GM18867 (cell line): Measurements from ENCODE around the gene RUNX1.

Experiments used
- ATAC-seq: cut with Tn5 transposase; IDR thresholded peaks from one replicate; pipeline ENCODE4 v1.9.1; 2021; ENCODE audit warnings: mild to moderate bottlenecking, moderate library complexity; ENCODE audit not compliant: unreplicated experiment

The RUNX1 gene

DNA sequence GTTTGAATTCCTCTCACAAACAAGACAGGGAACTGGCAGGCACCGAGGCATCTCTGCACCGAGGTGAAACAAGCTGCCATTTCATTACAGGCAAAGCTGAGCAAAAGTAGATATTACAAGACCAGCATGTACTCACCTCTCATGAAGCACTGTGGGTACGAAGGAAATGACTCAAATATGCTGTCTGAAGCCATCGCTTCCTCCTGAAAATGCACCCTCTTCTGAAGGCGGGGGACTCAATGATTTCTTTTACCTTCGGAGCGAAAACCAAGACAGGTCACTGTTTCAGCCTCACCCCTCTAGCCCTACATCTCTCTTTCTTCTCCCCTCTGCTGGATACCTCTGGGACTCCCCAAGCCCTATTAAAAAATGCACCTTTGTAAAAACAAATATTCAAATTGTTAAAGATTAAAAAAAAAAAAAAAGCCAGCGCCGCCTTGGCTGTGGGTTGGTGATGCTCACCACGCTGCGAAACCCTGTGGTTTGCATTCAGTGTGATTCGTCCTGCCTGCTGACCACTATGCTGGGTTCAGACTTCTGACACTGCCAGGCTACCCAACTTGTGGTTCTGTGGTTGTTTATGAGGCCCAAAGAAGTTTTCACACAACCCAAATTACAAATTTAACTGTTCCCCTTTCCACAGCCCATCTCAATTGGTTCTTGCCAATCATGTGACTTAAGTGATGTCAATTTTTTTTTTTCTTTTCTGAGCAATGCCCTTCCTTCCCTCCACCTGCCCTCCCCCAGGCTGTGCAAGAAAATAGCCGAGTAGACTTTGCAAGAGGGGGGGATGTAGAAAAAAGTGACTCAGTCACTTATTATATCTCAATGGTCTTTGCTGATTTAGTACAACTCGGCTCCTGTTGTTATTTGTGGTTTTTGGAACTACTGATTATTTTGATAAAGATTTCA, at the start of gene RUNX1:
TSS of gene RUNX1 (minus strand) at position 597 of the 912 bp plus-strand sequence.
- ATAC-seq: peak; percentile 59

DNA sequence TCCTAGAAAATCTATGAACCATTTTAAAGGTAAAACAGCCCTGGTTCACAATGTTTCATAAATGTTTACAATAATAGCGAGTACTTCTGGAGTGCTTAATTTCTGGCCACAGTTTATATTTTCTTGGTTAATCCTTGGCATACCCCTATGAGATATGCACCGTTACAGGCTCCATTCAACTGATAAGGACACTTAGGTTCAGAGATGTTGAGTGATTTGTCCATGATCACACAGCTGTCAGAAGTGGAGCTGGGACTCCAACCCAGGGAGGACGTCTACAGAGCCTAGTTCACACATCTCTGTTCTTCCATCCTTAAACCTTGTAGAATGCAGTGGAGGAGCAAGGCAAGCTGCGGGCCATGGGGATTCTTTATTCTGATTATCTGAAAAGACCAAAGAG, 48.4 kb upstream of the RUNX1 start:
- ATAC-seq: no peak

DNA sequence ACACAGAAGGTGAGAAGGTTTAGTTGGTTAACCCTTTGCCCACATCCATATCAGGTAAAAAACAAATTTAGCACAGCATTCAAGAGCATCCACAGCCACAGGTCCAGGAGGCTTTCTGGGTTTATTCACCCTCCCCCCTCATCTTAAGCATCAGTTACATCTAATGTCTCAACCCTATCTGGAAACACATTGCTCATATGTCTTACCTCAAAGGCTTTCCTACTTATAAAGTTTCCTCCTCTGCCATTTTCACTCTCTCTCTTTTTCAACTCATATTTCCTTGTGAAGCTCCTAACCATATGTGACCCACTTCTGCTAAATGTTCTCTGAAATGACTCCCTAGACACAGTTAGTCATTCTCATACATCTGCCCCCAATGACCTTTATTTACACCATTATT, 47.9 kb upstream of the RUNX1 start:
- ATAC-seq: no peak

DNA sequence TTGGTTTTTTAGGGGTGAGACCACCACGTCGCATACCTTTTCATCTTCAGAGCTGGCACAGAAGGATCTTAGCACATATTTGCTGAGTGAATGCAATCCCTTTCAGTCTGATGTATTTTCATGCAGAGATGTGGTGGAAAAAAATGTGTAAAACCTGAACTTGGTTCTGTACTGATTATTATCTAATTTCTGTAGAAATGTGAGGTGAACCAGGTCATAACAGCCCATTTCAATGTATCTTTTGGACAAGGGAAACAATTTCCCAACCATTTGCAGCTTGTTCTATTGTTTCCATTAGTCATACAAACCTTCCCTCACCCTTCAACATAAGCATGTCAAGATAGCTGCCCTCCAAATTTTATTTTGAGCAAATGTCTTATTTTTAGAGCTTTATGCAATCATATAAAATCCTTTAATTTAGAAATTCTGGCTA, 46.8 kb upstream of the RUNX1 start:
- ATAC-seq: no peak

DNA sequence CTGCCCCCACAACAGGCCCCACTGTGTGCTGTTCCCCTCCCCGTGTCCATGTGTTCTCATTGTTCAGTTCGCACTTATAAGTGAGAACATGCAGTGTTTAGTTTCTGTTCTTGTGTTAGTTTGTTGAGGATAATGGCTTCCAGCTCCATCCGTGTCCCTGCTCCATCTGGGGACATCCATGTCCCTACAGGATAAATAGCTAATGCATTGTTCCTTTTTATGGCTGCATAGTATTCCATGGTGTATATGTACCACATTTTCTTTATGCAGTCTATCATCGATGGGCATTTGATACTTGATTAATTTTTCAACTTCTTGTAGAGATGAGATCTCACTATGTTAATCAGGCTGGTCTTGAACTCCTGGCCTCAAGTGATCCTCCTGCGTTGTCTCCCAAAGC, 44.4 kb upstream of the RUNX1 start:
- ATAC-seq: no peak

DNA sequence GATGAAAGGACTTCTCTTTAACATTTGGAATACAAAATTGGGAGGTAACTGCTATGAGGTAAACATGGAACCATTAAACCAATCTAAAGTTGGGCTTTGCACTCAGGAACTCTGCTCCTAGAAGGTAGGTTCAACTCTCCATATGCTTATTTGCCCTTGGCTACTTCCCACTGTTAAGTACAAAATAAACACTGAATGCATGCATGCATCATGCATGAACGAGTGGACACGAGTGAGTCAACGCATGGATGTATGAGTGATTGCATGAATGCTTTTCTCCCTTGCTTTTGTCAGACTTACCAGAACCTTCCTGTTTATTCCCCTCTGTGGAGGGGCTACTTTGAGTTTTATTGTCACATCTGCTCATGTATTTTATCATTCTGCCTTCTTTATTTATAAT, 42.4 kb upstream of the RUNX1 start:
- no peak for ATAC-seq

DNA sequence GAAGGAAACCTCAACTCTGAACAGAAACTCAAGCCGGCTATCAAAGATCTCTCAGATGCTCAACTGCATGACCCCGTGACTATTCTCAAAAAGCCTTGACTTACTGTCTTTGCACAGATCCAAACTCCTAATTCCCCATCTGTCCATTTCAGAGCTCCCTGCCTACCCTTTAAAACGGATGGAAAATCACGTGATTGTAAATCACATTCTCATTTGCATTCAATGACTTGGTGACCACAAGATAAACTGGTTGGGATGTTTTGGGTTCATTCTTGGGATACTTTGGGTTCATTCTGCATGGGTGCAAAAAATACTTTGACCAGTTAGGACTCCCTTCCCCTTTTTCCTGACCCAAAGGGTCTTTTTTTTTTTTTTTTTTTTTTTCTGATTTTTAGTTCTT, 41.3 kb upstream of the RUNX1 start:
- no peak for ATAC-seq

DNA sequence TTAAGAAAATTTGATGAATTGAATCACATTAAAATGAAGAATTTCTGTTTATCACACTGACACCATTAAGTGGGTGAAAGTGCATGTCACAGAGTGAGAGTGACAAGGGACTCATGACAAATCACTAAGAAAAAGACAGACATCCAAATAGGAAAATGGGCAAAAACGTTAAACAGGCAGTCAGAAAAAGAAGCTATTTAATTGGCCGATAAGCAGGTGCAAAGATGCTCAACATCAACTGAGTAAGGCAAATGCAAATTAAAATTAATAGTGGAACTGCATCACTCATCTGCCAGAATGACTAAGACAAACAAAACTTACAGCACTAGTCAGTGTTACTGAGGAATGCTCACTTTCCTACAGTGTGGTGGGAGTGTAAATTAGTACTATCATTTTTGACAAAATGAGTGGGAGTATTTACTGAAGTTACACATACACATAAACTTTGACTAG, 39.2 kb upstream of the RUNX1 start:
- ATAC-seq: no peak

DNA sequence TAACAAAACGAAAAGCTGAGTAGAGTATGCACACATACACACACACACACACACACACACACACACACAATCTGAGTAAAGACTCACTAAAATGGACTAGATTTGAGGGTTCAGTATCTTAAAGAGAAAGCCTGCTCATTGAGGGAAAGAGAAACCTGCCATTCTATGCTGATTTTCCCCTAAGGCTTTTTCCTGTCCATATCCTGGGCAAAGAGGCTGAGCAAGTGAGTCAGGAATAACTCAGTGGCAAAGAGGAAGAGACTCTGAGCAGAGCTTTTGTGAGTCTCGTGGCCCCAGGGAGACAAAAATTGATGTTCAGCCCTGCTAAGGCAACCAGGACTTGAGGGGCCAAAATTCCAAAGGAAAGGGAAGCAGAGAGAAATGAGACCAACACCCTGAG, 37.3 kb upstream of the RUNX1 start:
- ATAC-seq: no peak

DNA sequence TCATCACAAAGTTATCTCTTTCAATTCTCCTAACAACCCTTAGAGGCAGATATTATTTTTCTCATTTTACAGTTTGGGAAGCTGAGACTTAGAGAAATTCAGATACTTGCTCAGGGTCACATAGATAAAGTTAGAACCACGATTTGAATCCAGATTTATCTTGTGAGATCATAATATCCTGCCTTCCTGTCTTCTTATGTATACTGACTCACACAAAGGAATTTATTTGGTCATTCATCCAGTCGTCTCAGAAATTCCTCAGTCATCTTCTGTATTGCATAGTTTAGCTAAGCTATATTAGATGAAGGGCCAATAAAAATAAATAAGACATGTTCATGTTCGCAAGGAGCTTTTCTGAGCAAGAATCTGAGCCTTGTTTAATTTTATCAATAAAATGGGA, 35.8 kb upstream of the RUNX1 start:
- ATAC-seq: no peak

DNA sequence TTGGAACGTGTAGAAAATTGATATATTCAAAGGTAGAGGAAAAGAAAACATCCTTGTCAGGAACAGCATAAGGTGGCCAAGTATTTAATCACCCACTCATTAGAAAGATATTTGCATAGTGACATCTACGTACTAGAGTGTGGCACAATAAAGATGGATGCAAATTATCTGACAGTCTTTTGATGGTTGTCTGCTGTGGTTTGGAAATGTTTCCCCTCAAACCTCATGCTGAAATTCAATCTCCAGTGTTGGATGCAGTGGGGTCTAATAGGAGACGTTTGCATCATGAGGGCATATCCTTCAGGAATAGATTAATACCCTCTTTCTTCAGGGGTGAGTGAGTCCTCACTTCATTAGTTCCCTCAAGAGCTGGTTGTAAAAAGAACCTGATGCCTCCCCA, 34.1 kb upstream of the RUNX1 start:
- no peak for ATAC-seq

DNA sequence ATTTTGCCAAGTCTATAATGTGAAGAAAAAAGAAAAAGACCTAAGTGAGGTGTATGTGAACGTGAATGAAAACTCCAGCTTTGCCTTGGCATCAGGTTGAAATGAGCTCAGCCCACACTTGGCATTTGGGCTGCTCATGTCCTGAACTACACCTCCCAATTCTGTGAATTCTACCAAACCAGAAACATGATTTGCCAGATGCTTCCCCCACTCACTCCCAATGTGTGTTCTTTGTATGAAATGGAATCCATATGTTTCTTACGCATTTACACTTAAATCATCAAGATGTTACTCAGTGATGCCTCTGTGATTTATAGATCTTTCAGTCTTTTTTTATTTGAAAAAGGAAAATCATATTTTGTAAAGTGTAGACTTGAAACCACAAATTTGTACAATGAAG, 32.8 kb upstream of the RUNX1 start:
- no peak for ATAC-seq

DNA sequence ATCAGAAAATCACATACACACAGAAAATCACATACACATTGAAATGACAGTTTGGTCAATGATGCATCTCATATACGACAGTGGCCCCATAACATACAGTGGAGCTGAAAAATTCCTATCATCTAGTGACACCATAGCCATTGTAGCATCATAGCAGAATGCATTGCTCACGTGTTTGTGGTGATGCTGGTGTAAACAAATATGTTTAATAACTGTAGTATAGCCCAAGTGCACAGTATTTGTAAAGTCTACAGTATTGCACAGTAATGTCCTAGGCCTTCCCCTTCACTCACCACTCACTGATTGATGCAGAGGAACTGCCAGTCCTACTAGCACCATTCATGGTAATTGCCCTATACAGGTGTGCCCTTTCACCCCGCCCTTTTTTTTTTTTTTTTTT, 30.1 kb upstream of the RUNX1 start:
- ATAC-seq: no peak

DNA sequence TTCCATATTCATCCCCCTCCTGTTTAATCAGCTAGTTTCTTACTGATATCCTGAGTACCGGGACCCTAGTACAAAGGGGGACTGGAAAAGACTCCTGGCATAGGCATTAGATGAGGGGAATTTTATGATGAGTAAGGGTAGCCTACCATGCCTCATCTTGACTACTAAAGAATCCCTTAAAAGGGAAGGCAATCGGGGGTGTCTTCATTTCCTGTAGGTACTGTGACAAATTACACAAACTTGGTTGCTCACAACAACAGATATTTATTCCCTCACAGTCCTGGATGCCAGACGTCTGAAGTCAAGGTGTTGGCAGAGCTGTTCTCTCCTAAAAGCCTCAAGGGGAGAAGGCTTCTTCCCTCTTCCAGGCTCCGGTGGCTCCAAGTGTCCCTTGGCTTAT, 28.9 kb upstream of the RUNX1 start:
- no peak for ATAC-seq

DNA sequence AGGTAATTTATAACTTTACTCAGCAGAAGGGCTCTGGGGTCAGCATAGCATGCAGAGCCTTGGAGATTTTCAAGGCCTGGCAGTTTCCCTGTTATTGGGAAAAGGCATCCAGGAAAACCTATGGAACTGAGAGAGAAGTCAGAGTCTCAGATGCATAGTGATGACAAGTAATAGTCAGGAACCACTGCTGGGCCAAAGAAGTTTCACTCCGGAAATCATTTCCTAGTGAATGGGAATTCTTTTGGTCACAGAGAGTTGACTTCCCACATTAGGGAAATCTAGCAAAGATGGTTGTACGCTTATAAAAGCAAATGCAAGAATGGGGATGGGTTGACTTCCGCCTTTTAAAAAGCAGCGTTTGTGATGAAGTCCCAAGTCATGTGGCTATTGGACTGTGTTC, 28.4 kb upstream of the RUNX1 start:
- ATAC-seq: no peak

DNA sequence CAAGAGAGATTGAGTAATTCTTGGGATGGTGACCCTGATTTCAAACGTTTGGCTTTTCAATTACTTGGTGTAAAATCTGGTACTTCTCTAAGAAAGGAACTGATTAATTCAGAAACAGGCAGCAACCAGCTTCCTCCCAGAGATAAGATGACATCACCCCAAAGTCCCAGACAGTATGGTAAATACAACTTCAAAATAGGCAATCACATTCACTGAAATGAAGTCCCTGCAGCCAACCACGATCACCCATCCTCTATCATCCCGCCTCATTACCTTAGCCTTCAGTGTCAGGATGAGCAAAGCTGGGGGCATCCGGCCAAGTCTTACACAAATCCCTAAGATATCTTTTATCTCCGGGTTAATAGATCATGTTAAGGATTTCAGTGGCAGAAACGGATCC, 26.4 kb upstream of the RUNX1 start:
- ATAC-seq: no peak

DNA sequence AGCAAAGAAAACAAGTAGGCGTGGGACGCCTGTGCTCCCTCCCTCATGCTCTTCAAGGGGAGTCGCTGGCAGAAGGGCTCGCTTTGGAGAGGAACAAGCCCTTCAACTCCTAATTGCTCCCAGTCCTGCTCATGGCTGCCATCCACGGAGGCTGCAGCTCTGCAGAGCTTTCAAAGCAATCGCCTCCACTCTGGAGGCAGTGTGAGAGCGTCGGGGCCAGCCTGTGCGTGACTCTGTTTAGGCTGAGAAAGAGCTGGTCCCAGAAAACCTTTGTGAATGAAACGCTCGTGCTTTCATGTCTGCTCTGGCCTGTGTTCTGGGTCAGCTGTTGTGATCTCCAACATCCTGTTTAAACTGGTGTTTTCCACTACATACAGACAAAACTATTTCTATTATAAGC, 23.9 kb upstream of the RUNX1 start:
- ATAC-seq: no peak

DNA sequence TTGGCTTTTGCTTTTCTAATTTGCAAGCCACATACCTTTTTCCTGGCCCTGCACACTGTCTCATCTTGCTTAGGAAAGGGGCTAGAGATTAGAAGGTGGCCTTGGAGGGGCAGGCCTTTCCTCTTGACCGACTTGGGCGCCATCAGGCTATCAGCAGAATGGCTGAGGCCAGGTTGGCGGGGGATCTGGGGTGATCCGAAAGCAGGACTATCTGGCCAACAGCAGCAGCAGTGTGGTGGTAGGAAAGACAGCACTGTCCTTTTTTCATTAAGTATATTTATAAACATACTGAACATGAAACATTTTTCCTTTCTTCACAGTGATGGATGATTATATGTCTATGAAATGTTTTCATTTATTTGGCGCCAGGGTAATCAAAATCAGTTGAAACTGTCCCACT, 23.5 kb upstream of the RUNX1 start:
- no peak for ATAC-seq

DNA sequence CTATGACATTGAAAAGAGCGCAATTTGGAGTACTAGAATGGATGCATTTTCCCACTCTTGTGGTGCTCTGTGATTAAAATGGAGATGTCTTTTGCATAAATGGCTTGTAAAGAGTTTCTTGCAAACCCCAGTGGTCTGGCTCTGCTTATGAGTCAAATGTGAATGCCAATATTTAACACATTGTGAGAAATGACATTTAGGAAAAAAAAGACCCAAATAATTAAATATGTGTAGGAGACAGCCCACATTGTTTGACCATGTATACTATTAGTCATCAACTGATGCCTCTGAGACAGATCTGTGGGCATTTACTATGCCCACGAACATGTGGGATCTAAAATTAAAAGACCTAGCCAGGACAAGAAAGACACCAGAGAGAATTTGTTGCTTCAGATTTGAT, 22.2 kb upstream of the RUNX1 start:
- no peak for ATAC-seq

DNA sequence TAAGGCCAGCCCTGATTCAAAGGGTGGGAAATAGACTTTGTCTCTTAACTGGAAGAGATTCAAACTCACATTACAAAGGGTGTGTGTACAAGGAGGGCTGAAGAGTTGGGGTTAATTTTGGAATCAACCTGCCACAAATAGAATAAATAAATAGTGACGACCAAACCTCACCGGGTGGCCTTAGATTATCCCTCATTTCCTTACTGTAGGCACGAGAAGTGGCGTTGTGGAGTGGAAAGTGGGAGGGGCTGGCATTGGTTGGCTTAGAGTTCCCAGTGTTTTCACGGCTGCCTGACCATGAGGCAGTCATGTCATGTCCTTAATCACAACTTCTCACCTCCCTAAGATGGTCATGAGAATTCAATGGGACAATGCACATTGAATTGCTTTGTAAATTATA, 21.3 kb upstream of the RUNX1 start:
- ATAC-seq: no peak

DNA sequence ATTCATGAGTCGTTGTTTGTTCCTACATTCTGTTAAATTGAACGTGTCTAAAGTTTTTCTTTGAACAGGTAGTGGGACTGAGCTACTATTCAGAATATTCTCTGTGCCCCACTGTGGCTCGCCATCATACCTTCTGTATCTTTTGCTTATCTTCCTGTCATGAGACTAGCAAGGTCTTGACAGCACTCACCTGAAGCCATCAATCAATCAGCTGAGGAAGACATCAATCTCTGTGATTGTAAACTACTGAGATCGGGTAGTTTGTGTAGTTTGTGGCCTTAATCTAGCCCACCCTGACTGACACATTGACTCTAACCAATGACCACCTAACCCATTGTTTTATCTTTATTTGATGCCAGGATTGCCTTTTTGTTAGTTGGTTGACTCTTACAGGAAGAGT, 17.7 kb upstream of the RUNX1 start:
- ATAC-seq: no peak

DNA sequence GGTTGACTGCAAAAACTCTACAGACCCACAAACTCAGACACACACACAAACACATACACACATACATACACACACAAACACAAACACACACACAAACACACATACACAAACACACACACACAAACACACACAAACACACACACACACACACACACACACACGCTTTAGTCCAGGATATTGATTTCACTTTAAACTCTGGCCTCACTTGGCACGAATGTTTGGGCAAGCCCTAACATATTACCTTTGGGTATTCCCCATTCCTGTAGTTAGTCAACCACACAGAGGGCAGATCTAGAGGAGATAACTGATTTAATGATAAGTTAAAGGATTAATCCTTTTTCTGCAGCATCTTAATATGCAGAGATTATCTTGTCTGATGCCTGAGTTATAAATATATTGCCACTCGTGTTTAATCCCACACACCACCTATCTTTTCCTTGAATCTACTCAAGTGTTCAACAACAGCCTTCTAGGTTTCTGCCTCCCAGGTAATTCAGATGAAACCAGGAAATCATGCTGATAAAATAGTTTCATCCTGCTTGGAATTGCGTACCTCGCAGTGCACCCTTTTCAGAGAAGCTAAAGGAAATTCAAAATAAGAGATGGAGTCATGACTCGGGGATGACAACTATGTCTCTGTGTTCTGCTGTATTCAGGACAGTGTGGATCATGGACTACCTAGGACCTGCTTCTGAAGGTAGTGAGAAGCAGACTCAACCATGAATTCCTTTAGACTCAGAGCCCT, 14.5 kb upstream of the RUNX1 start:
- no peak for ATAC-seq
